LoVo (cell line): ENCODE measurements around the gene VIM.

Experiments used
- DNase-seq: peaks from one replicate; pipeline ENCODE4 v3.0.0-alpha.2; 2016; ENCODE audit warnings: low spot score

The VIM gene

DNA sequence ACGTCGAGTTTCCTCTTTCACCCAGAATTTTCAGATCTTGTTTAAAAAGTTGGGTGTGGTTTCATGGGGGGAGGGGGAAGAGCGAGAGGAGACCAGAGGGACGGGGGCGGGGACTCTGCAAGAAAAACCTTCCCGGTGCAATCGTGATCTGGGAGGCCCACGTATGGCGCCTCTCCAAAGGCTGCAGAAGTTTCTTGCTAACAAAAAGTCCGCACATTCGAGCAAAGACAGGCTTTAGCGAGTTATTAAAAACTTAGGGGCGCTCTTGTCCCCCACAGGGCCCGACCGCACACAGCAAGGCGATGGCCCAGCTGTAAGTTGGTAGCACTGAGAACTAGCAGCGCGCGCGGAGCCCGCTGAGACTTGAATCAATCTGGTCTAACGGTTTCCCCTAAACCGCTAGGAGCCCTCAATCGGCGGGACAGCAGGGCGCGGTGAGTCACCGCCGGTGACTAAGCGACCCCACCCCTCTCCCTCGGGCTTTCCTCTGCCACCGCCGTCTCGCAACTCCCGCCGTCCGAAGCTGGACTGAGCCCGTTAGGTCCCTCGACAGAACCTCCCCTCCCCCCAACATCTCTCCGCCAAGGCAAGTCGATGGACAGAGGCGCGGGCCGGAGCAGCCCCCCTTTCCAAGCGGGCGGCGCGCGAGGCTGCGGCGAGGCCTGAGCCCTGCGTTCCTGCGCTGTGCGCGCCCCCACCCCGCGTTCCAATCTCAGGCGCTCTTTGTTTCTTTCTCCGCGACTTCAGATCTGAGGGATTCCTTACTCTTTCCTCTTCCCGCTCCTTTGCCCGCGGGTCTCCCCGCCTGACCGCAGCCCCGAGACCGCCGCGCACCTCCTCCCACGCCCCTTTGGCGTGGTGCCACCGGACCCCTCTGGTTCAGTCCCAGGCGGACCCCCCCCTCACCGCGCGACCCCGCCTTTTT lies at the start of gene VIM:
Gene VIM, plus strand, starts transcription at position 151 of the 925 bp plus-strand sequence. CDS start 1,182 bp downstream, outside the sequence.
- peak; percentile 86 for DNase-seq

DNA sequence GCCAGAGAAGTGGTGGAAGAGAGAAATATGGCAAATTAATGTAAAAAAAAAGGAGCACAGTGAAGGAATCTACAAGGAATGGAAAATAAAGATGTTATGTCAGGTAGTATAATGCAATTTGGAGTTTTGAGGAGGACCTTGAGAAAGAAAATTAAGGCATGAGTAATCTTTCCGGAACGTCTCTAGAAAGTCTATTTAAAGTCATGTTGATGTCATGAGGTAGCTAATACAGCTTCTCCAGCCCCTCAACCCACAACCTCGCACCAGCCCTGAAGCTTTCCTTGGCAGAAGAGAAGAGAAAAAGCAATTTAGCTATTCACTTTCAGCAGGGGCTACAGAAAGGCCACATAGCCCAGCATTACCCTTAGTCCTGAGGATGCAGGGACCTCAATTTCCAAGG lies 49.0 kb upstream of the VIM start:
- no peak for DNase-seq

DNA sequence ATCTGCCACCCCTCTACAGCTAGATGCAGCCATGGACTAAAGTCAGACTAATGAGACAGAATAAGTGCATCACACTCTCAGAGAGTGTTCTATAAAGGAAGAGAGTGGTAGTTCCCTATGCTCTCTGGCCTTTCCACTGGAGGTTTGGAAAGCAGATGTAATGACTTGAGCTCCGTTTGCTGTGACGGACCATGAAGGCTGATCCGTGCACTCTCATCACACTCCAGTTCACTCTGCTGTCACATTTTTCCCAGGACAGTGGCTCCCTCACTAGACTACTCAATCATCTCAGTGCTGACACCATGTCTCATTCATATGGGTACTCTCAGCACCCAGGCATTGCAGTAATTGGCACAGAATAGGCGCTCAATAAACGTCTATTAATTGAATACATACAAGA lies 46.9 kb upstream of the VIM start:
- no peak for DNase-seq

DNA sequence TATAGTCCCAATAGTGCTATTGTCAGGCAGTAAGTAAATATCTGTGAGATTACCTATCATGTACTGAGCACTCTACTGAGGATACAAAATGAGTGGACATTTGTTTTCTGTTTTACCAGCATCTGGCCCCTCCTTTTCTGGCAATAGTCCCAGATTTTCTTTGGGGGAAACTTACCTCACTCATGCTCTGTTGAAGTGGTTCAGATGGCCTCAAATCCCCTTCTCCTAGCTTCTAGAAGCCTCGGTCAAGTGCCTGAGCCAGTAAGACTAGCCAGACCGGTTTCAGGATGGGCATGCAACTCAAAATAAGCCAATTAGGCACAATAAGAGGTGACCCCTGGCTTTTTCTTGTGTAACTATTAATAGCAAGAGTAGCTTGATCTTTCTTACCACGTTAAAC lies 46.3 kb upstream of the VIM start:
- DNase-seq = no peak

DNA sequence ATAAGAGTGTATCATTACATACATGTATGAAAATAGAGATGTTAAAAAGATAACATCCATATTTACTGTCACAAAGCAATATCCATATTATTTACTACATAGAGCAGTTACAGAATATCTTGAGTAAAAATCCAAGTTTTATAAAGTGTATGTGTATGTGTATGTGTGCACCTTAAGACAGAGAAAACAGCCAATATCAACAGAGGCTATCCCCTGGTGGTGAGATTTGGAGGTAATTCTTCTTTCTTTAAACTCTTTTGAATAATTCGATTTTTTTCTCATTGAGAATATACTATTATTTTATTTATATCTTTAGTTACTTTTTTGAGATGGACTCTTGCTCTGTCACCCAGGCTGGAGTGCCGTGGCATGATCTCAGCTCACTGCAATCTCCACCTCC lies 44.9 kb upstream of the VIM start:
- no peak for DNase-seq

DNA sequence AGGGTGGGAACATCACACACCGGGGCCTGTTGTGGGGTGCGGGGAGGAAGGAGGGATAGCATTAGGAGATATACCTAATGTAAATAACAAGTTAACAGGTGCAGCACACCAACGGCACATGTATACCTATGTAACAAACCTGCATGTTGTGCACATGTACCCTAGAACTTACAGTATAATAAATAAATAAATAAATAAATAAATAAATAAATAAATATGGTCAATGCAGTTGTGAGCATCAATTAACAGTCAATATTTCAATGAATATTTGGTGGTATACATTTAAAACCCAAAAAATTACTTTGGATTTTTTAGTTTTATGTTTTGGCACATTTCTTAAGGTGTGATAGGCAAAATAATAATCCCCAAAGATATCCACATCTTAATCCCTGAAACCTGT lies 42.2 kb upstream of the VIM start:
- no peak for DNase-seq

DNA sequence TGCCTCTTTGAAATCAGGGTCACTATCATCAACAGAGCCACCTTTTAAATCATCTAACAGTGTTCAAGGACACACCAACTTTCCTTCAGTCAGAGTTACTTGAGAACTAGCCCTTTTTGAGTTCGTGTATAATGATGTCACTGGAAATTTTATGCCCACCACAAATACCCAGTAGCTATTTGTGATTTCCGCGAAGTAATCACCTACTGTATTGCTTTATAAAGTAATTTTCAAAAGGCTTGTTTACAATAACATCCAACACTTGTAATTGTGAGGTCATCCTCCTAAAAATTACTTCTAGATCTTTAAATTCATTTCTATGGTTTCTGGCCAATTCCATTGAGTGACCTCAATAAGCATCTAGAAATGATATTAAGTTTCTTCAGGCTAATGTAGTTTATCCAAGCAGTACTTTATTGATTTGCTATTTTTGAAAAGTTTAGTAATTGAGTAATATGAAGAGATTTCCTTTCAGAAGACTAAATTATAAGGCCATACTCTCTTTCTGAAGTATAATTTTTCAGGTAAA lies 39.3 kb upstream of the VIM start:
- no peak for DNase-seq

DNA sequence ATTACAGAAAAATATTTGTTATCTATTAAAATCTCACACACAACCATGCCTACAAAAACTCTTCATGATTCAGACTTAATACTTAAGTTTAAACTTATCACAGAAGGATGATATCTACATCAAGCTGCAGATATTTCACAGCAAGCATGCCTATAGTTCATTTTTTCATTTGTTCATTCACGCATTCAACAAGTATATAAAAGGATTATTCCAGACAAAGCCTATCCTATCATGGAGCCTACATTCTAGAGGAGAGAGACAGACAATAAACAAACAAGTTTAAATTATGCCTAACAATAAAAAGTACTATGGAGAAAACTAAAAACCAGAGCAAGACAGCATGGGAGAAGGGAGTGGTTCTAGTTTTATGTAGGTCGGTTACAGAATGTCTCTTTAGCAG lies 37.4 kb upstream of the VIM start:
- no peak for DNase-seq

DNA sequence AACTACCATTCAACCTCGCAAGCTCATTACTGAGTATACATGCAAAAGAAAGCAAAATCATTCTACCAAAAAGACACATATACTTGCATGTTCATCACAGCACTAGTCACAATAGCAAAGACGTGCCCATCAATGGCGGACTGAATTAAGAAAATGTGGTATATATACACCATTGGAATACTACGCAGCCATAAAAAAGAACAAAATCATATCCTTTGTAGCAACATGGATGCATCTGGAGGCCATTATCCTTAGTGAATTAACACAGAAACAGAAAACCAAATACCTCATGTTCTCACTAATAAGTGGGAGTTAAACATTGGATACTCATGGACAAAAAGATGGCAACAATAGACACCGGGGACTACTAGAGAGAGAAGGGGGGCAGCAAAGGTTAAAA lies 33.0 kb upstream of the VIM start:
- DNase-seq = no peak

DNA sequence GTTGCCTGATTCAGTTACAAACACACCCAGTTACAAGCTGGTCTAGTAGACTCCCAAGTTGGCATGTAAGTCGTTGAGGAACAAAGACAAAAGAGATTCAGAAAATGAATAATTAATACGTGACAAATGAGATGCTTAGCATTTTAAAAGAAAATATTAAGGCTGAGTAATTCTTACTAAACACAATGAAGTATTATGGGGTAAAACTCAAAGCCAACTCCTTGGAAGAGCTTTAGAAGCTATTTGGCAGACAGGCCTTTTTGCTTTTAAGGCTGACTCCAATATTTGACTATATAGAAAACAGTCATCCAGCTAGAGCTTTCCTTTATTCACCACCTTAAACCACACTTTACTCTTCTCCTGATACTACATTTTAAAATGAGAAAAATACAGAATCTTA lies 32.0 kb upstream of the VIM start:
- no peak for DNase-seq

DNA sequence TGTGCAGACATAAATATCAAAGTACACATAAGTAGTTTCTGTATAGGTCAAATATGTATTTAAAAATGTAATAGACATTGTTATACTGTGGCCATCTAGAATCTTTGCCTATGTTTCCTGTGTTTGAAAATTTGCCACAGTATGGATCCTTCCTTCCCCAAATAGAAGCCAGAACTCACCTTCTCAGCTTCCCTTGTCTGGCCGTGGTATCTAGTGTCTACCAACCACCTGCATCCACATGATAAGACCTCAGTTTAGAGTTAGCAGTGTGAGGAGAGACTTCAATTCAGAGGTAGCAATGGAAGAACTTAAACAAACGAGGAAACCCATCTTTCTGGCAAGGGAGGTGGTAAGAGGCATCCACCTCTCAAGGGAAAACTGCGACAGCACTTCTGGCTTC lies 31.5 kb upstream of the VIM start:
- no peak for DNase-seq

DNA sequence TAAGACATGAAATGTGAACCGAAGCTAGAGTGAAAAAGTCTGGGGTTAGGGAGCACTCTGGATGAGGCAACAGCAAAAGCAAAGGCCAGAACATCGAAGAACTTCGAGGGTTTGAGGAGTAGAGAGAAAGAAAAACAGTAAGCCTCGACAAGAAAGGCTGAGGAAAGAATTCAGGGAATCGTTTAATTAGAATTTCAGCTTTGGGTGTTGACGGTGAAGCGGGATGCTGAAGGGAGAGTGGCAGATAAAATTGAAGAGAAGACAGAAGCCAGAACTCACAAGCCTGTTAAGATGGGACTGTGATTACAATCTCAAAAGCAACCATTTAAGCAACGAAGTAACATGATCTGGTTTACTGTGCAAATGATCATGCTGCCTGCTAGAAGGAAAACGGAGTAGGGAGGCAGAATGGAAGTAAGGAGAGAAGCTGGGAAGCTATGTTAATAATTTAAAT lies 28.7 kb upstream of the VIM start:
- no peak for DNase-seq

DNA sequence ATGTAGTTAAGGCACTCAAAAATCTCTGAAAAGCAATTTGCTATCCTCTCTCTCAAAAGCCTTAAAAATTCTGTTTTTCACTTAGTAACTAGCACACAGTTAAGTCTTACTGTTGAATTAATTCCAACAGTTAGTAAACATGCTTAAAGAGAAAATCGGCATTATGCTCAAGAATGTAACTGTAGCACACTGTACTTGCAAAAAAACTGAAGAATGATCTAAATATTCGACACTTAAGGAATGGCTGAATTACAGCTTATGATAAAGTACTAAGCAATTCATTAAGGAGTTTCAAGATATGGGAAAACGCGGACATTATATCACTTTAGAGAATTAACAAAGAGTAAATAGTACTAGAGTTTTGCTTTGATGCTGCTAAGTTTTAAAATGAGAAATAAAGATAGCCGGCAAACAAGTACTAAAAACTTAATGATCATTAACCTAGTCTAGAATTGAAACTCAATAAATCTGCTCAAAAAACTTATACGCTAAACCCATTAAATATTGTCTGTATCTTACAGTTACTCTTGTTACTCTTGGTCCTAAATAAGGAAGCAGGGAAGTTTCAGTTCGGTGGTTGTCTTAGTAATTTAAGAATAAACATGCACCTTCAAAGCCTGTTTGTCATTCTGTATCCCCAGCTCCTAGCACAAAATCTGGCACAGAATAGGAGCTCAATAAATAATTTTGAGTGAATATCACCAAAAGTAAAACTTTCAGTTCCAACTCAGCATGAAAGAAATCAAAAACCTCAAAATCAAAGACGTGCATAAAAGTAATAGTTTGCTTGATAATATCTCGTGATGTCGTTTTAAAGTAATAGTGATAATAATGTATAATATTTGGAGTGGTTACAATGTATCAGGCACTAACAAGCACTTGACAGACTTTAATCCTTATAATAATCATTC lies 27.8 kb upstream of the VIM start:
- no peak for DNase-seq

DNA sequence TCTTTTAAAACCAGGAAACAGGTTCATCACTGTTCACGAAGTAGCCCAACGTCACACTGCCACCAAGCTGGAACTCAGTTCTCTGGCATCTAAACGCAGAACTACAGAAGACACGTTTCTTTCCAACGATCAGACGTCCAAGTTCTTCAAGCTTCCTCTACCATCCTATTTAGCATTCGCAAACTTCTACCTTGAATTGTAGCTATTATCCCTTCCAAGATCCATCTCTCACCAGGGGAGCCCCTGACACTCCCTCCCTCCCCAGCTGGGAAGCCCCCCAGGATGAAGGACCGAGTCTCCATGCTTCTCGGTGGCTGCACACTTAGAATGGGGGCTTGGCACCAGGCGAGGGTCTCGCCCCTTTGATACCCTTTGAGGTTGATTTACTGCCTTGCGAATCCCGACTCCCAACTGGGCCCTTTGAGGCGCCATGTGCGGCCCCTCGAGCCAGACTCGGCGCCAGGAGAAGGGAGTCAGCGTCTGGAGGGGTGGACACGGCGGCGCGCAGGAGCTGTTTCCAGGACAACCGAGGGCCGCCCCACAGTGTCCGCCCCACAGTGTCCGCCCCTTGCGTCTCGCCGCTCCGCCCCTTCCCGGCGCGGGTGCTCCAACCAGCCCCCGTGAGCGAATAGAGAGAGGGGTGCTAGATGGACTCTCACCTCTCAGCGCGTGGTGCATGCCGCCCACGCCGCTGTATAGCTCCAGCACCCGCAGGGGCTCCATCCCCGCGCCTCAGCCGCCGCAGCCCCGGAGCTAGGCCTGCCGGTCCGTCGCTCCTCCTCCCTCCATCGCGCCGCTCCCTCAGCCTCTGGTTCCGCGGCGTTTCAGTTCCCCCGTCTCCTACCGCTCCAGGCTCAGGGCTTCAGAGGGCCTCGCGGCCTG lies 26.9 kb upstream of the VIM start, which contains the start of gene TRDMT1:
Gene TRDMT1, minus strand, starts transcription at position 761 of the 882 bp plus-strand sequence. Its CDS starts 38 bp downstream, at position 723.
- DNase-seq = peak; percentile 87

DNA sequence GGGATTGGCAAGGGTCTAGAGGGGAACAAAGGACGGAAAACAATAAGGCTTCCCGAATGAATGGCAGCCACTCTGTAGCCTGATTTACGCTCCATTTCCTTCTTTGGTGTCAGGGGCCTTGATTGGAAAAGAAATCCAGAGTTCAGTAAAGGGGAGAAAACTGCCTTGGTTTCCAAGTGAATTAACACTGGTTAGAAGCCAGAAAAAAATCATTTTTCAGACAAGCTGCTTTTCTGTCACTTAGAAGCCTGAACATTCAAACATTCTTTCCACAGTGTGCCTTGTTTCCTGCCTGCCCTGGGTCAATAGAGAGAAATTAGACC lies 26.3 kb upstream of the VIM start:
- DNase-seq = no peak

DNA sequence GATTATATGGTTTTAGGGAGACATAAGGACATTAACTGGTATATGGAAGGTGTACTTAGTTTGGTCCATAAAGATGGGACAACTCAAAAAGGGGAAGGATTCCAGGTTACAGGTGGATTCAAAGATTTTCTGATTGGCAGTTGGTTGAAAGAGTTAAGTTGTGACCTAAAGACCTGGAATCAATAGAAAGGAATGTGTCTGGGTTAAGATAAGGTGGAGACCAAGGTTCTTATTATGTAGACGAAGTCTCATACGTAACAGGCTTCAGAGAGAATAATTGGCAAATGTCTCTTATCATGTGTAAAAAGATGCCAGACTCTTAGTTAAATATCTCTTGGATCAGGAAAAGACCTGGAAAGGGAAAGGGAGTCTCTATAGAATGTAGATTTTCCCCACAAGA lies 25.5 kb upstream of the VIM start:
- no peak for DNase-seq

DNA sequence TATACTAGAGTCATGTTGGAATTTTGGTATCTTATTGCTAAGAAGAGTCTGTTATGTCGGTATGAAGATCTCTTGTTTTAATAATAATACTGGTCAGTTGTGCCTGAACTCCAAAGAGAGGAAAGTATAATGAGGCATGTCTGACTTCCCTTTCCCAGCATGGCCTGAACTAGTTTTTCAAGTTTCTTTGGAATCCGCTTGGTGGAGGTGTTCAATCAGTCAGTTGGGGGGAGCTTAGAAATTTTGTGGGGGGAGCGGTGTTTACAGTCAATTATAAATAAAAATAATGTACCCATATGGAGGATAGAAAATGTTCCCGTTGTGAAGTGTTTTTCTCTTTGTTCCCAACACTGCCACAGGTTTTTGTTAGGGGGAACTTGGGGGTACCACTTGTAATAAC lies 25.0 kb upstream of the VIM start:
- DNase-seq = no peak

DNA sequence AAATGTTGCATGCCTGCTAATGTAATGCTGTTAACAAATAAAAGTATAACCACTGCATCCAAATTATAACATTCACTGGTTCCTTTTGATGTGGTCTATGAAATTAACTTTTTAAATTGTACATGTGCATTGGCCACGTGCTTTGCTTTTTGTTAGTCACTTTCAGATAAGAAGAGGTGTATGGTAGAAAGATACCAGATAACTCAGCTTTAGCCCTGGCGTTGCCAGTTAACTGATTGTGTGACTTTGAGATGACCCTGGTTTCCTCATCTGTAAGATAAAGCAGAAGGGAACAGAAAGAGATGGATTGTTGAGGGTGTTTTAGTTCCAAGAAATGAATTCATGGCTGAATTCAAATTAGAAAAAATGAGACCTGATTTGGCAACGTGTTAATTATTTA lies 24.6 kb upstream of the VIM start:
- no peak for DNase-seq

DNA sequence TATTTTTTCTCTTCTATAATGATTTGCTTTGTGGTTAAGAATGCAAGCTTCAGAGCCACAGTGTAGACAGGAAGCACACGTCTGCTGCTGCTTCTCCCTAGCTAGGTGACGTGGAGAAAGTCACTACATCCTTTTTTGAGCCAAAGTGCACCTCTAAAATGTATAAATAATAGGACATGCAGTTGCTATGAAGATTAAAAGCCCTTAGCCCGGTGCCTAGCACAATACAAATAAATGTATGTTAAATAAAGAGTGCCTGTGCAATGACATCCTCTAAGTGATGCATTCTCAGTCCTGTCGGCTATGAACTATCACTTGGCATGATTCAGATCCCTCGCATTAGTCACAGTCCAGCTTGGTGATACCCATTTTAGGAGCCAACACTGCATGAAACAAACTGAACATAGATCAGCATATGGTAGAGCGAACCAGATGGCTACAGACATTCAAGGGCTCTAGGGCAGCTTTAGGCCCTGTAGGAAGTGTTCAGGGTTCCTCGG lies 21.8 kb upstream of the VIM start:
- no peak for DNase-seq

DNA sequence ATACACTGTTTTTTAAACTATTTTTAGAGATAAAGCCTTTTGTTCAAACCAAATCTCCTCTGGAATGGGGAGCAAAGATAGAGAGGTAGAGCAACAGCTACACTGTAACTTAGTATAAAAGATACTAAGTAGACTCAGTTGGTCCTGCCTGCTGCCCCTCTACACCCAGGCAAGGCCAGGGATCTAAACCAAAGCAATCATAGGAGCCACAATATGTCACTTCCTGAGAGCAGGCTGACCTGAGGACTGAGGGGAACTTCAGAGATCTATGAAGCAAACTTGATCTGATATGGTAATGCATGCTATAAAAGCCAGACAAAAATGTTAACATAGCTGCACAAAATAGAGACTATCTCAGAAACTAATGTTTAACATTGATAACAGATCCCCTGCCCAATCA lies 19.6 kb upstream of the VIM start:
- no peak for DNase-seq

DNA sequence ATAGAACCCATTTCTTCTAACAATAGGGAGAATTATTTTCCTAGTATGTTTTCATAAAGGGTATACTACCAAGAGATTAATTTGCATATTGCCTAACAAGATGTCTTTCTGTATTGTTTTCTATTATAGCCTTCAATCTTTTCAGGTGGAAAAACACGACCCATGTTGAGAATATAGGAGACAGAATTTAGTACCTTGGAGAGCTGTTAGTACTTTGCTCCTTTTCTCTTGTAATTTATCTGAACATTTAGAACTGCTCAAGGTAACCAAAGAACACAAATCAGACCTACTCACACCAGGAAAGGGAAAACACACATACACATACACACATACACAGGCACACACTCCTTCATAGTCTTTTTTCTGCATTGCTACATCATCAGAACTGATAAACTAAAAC lies 18.7 kb upstream of the VIM start:
- no peak for DNase-seq

DNA sequence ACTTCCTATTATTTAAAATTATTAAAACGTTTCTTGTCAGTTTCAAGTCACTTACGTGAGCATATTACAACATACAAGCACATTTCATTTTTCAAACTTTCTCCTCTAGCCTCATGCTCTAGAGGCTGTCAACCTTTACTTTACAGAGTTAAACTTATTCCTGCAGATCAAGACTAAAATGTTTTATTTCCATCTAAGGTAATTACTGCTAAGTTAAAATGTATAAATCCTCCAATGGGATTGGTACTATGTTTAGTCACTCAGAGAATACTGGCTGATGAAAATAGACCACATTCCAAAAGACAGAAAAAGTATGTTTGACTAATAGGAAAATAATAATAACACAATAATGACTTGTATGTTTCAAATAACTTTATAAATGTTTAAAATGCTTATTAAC lies 18.2 kb upstream of the VIM start:
- DNase-seq = no peak
